ENCODE results near the gene JHY.
"Not testable (repeated sequence)": the region's sequence is repeated elsewhere in the genome, so short reads cannot be mapped to it uniquely, and the experiment has no call there.

Gene JHY

DNA sequence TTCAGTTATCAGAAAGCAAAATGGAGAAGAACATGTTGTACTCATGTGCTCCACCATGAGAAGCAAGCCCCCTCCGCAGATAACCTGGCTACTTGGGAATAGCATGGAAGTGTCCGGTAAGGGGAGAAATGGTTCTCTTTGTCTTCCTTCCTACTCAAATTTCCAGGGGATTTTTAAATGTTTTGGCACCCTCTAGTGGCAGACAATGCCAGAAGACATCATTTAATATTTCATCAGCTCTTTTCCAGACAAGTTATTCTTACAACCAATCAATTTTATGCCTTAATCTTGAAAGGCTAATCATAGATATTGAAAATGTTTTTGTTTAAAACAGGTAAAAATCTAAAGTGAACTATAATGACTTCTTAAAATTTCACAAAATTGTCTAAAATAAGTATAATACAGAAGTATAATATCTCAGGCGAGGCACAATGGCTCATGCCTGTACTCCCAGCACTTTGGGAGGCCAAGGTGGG, 28.6 kb upstream of the JHY start:
- Histone ChIP-seq H3K9ac (ENCODE audit: low read depth, low read length, poor library complexity, severe bottlenecking) (peak overlapping the region; percentile 21), H3K79me2 (ENCODE audit: insufficient read depth, low read length) (no peaks in the 10 kb centered on the region), H3K36me3 (ENCODE audit: insufficient read depth, low read length) (no peaks in the 10 kb centered on the region), H3K4me3 (ENCODE audit: low read length, poor library complexity, severe bottlenecking) (no peak overlapping the region), H3K9me2 (replicated peaks; ENCODE audit: low read depth, low read length) (no peaks in the 10 kb centered on the region), H3K9me3 (ENCODE audit: insufficient read depth, low read depth, low read length) (no peaks in the 10 kb centered on the region), H3K4me1 (ENCODE audit: insufficient read depth, low read length, poor library complexity, severe bottlenecking) (peaks cover 50% of the 10 kb centered on the region), H3F3A (ENCODE audit: low read depth) (peaks cover 3% of the 10 kb centered on the region; the same call in 1 of the 2 replicates), H2AFZ (ENCODE audit: low read length) (peak overlapping the region; percentile 84), H4K20me1 (ENCODE audit: insufficient read depth, low read length, poor library complexity, severe bottlenecking) (no peaks in the 10 kb centered on the region), H3K4me2 (ENCODE audit: low read depth, low read length, poor library complexity, severe bottlenecking) (peak overlapping the region; percentile 28), H3K27me3 (ENCODE audit: insufficient read depth, low read length, poor library complexity, severe bottlenecking) (no peaks in the 10 kb centered on the region)
- TF ChIP-seq EZH2phosphoT487 (IDR thresholded peaks at IDR 0.05; ENCODE audit: borderline replicate concordance) = no peak
- peak; percentile 84 for TF ChIP-seq CTCF (conservative IDR thresholded peaks at IDR 0.05; ENCODE audit: low read length)

DNA sequence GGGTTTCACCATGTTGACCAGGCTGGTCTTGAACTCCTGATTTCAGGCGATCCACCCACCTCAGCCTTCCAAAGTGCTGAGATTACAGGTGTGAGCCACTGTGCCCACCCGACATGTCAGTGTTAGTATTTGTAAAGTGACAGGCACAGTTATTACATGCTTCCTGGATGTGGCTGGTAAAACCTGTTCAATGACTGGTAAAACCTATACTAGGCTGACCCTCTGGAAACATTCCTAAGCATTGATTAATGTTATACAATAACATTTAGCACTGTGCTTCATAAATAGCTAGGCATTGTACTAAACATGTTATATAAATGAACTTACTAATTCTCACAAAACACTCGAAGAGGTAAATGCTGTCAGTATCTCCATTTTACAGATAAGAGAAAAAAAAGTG, 20.9 kb upstream of the JHY start:
- no peak overlapping the region for H3K4me2 ChIP-seq (ENCODE audit: low read depth, low read length, poor library complexity, severe bottlenecking)
- TF ChIP-seq EZH2phosphoT487 (IDR thresholded peaks at IDR 0.05; ENCODE audit: borderline replicate concordance) (no peak), CTCF (conservative IDR thresholded peaks at IDR 0.05; ENCODE audit: low read length) (no peak)
- H3K9me2 ChIP-seq (replicated peaks; ENCODE audit: low read depth, low read length) = no peaks in the 10 kb centered on the region

GRCh38 chr11:122862091-122862490, 20.5 kb upstream of the JHY start:
- TF ChIP-seq EZH2phosphoT487 (IDR thresholded peaks at IDR 0.05; ENCODE audit: borderline replicate concordance) = no peak
- TF ChIP-seq CTCF (conservative IDR thresholded peaks at IDR 0.05; ENCODE audit: low read length) = no peak
- Histone ChIP-seq H3K79me2 (ENCODE audit: insufficient read depth, low read length) (no peaks in the 10 kb centered on the region), H3F3A (ENCODE audit: low read depth) (no peaks in the 10 kb centered on the region), H4K20me1 (ENCODE audit: insufficient read depth, low read length, poor library complexity, severe bottlenecking) (no peaks in the 10 kb centered on the region), H3K4me1 (ENCODE audit: insufficient read depth, low read length, poor library complexity, severe bottlenecking) (peaks cover 4% of the 10 kb centered on the region), H3K27me3 (ENCODE audit: insufficient read depth, low read length, poor library complexity, severe bottlenecking) (no peaks in the 10 kb centered on the region), H3K9ac (ENCODE audit: low read depth, low read length, poor library complexity, severe bottlenecking) (no peak overlapping the region), H3K9me2 (replicated peaks; ENCODE audit: low read depth, low read length) (no peaks in the 10 kb centered on the region), H3K4me2 (ENCODE audit: low read depth, low read length, poor library complexity, severe bottlenecking) (no peak overlapping the region), H3K9me3 (ENCODE audit: insufficient read depth, low read depth, low read length) (no peaks in the 10 kb centered on the region), H3K4me3 (ENCODE audit: low read length, poor library complexity, severe bottlenecking) (no peak overlapping the region), H2AFZ (ENCODE audit: low read length) (no peak overlapping the region), H3K36me3 (ENCODE audit: insufficient read depth, low read length) (no peaks in the 10 kb centered on the region)

More for the DNA sequence above, 20.9 kb upstream of the JHY start:
- no peaks in the 10 kb centered on the region for H3K9me3 ChIP-seq (ENCODE audit: insufficient read depth, low read depth, low read length)
- H3K9ac ChIP-seq (ENCODE audit: low read depth, low read length, poor library complexity, severe bottlenecking) = no peak overlapping the region
- H3K4me3 ChIP-seq (ENCODE audit: low read length, poor library complexity, severe bottlenecking) = no peak overlapping the region
- H4K20me1 ChIP-seq (ENCODE audit: insufficient read depth, low read length, poor library complexity, severe bottlenecking) = no peaks in the 10 kb centered on the region
- H3K79me2 ChIP-seq (ENCODE audit: insufficient read depth, low read length) = no peaks in the 10 kb centered on the region
- no peaks in the 10 kb centered on the region for H3K27me3 ChIP-seq (ENCODE audit: insufficient read depth, low read length, poor library complexity, severe bottlenecking)
- no peak overlapping the region for H2AFZ ChIP-seq (ENCODE audit: low read length)
- peaks cover 9% of the 10 kb centered on the region for H3K4me1 ChIP-seq (ENCODE audit: insufficient read depth, low read length, poor library complexity, severe bottlenecking)
- H3K36me3 ChIP-seq (ENCODE audit: insufficient read depth, low read length) = no peaks in the 10 kb centered on the region
- H3F3A ChIP-seq (ENCODE audit: low read depth) = no peaks in the 10 kb centered on the region

GRCh38 chr11:122863154-122863553, 19.4 kb upstream of the JHY start:
- H3K27me3 ChIP-seq (ENCODE audit: insufficient read depth, low read length, poor library complexity, severe bottlenecking); H3K4me3 ChIP-seq (ENCODE audit: low read length, poor library complexity, severe bottlenecking); H3F3A ChIP-seq (ENCODE audit: low read depth); H3K4me2 ChIP-seq (ENCODE audit: low read depth, low read length, poor library complexity, severe bottlenecking); H4K20me1 ChIP-seq (ENCODE audit: insufficient read depth, low read length, poor library complexity, severe bottlenecking); H3K36me3 ChIP-seq (ENCODE audit: insufficient read depth, low read length); H3K9ac ChIP-seq (ENCODE audit: low read depth, low read length, poor library complexity, severe bottlenecking); H3K9me3 ChIP-seq (ENCODE audit: insufficient read depth, low read depth, low read length); H3K9me2 ChIP-seq (replicated peaks; ENCODE audit: low read depth, low read length); H3K79me2 ChIP-seq (ENCODE audit: insufficient read depth, low read length); H3K4me1 ChIP-seq (ENCODE audit: insufficient read depth, low read length, poor library complexity, severe bottlenecking); H2AFZ ChIP-seq (ENCODE audit: low read length): not testable (repeated sequence)
